Sigmoid colon (tissue), 4 donors: ENCODE measurements around the gene NOC3L.

Experiments used
- CTCF ChIP-seq, 4 experiments: fragments of 450-650 bp in 3 of 4; fragments of 200-600 bp in 1 of 4; IDR thresholded peaks; one replicate each; pipeline ENCODE4 v1.5.1; 2016 to 2019; ENCODE audit warnings: antibody characterized with exemption in 4 of 4, mild to moderate bottlenecking in 3 of 4, moderate library complexity in 2 of 4
- POLR2A ChIP-seq, 2 donors: fragments of 450-650 bp; IDR thresholded peaks; one replicate each; pipeline ENCODE4 v1.6.1; 2016; ENCODE audit warnings: antibody characterized with exemption in 2 of 2, mild to moderate bottlenecking in 2 of 2, moderate library complexity in 2 of 2
- POLR2AphosphoS5 ChIP-seq, 4 donors: sonication (generic); formaldehyde crosslinking; IDR thresholded peaks; one replicate each; pipeline ENCODE4 v1.6.1; 2017; ENCODE audit warnings: antibody characterized with exemption in 4 of 4

- TF ChIP-seq CTCF (IDR thresholded peaks at IDR 0.05): no peak
- TF ChIP-seq POLR2AphosphoS5 (IDR thresholded peaks at IDR 0.05): no peak
- TF ChIP-seq POLR2A (IDR thresholded peaks at IDR 0.05): no peak
These were observed 44.9 kb upstream of the NOC3L start for GRCh38 chr10:94407668-94408067.
